Measurements from ENCODE around the gene TULP3. TPM values are rescaled to one million over a fixed set of nuclear protein-coding genes. Genes with fewer than 3 reads are reported as not detected.
A peak's percentile ranks its signal among the peaks of the same experiment; 100 is the strongest.
"Not testable (repeated sequence)": the region's sequence is repeated elsewhere in the genome, so short reads cannot be mapped to it uniquely, and the experiment has no call there.

Gene TULP3
- total and polyA plus RNA-seq, 7 donors, result 3.9 to 9.1 (median 7.1) TPM

DNA sequence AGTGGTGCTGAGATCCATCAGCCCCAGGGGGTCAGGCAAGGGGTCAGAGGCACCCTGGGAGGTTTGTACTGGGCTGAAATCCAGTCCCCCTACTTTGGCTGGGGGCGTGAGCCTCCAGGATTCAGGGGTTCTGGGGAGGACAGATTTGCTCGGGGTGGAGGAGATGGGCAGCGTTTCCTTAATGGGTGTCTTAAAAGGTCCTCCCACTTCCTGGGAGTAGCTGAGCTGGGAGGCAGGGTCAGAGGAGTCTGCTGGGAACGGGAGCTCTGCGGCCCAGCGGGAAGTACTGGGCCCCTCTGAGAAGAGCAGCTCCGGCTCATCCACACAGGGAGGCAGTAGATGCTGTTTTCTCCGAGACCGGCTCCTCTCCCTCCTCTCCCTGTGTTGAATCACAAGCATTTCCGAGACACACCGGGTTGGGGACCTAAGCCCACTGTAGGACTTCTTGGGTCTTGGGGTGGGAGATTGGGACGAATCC lies 31.7 kb upstream of the TULP3 start:
- ATAC-seq, result no peak
- Histone ChIP-seq H3K4me1 (peaks cover 5% of the 10 kb centered on the region), H3K9me3 (no peaks in the 10 kb centered on the region), H3K27me3 (ENCODE audit: insufficient read depth in 3 of 3, low read length in 2 of 3) (no peaks in the 10 kb centered on the region), H3K27ac (no peak overlapping the region), H3K4me3 (no peak overlapping the region), H3K36me3 (ENCODE audit: insufficient read depth in 1 of 2, low read depth in 1 of 2) (no peaks in the 10 kb centered on the region)
- TF ChIP-seq CTCF (IDR thresholded peaks at IDR 0.05), result no peak
- 86 to 91% (median 89%) methylated on average over 12 of the region's 12 CpGs for WGBS, 3 donors
- intact Hi-C loops (cut with DNase I), result loop anchor here (10.0 kb wide), 2 partner anchors 186 to 416 kb away; no protein-coding TSS in a partner anchor
- DNase-seq, result no peak

- no peaks in the 10 kb centered on the region for H3K36me3 ChIP-seq (ENCODE audit: insufficient read depth in 1 of 2, low read depth in 1 of 2)
- TF ChIP-seq CTCF (IDR thresholded peaks at IDR 0.05), result no peak
- no peak for DNase-seq
- H3K27ac ChIP-seq, result no peak overlapping the region
- no peak overlapping the region for H3K4me3 ChIP-seq
- peaks cover 5% of the 10 kb centered on the region for H3K4me1 ChIP-seq
- no peak for ATAC-seq
- no peaks in the 10 kb centered on the region for H3K9me3 ChIP-seq
- intact Hi-C loops (cut with DNase I), result no loop called here
- H3K27me3 ChIP-seq (ENCODE audit: insufficient read depth in 3 of 3, low read length in 2 of 3), result no peaks in the 10 kb centered on the region
Measured at GRCh38 chr12:2860170-2860569, 30.5 kb upstream of the TULP3 start.

GRCh38 chr12:2862876-2863275 lies 27.8 kb upstream of the TULP3 start:
- TF ChIP-seq CTCF (IDR thresholded peaks at IDR 0.05), result no peak
- intact Hi-C loops (cut with DNase I), result no loop called here
- H3K27me3 ChIP-seq (ENCODE audit: insufficient read depth in 3 of 3, low read length in 2 of 3), result no peaks in the 10 kb centered on the region
- no peaks in the 10 kb centered on the region for H3K9me3 ChIP-seq
- H3K4me3 ChIP-seq, result no peak overlapping the region
- 32 to 48% (median 34%) methylated on average over 7 of the region's 7 CpGs for WGBS, 3 donors
- ATAC-seq (peak; percentile 18 to 79 (median 63)), DNase-seq (peak in 1 of 2 donors; percentile 63)
- H3K4me1 ChIP-seq, result peaks cover 5% of the 10 kb centered on the region
- no peaks in the 10 kb centered on the region for H3K36me3 ChIP-seq (ENCODE audit: insufficient read depth in 1 of 2, low read depth in 1 of 2)
- H3K27ac ChIP-seq, result no peak overlapping the region

DNA sequence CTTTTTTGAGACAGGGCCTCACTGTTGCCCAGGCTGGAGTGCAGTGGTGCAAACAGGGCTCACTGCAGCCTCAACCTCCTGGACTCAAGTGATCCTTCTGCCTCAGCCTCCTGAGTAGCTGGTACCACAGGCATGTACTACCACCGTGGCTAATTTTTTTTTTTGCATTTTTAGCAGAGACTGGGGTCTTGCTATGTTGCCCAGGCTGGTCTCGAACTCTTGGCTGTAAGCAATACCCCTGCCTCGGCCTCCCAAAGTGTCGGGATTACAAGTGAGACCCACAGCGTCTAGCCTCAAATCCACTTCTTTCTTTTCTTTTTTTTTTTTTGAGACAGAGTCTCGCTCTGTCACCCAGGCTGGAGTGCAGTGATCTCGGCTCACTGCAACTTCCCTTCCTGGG lies 27.3 kb upstream of the TULP3 start:
- intact Hi-C loops (cut with DNase I); H3K9me3 ChIP-seq; ATAC-seq; H3K4me1 ChIP-seq; H3K36me3 ChIP-seq (ENCODE audit: insufficient read depth in 1 of 2, low read depth in 1 of 2); H3K27ac ChIP-seq; H3K27me3 ChIP-seq (ENCODE audit: insufficient read depth in 3 of 3, low read length in 2 of 3); DNase-seq; H3K4me3 ChIP-seq: not testable (repeated sequence)
- WGBS, 3 donors, result 92 to 96% (median 92%) methylated on average over 7 of the region's 7 CpGs

- no peak for DNase-seq
- Histone ChIP-seq H3K4me1 (no peaks in the 10 kb centered on the region), H3K9me3 (no peaks in the 10 kb centered on the region), H3K27me3 (ENCODE audit: insufficient read depth in 3 of 3, low read length in 2 of 3) (no peaks in the 10 kb centered on the region), H3K36me3 (ENCODE audit: insufficient read depth in 1 of 2, low read depth in 1 of 2) (no peaks in the 10 kb centered on the region), H3K4me3 (no peak overlapping the region), H3K27ac (no peak overlapping the region)
- no peak for TF ChIP-seq CTCF (IDR thresholded peaks at IDR 0.05)
- intact Hi-C loops (cut with DNase I), result no loop called here
- ATAC-seq, result no peak
- 97 to 98% (median 98%) methylated on average over 9 of the region's 9 CpGs for WGBS, 3 donors
Measured at GRCh38 chr12:2864198-2864597, 26.5 kb upstream of the TULP3 start.

DNA sequence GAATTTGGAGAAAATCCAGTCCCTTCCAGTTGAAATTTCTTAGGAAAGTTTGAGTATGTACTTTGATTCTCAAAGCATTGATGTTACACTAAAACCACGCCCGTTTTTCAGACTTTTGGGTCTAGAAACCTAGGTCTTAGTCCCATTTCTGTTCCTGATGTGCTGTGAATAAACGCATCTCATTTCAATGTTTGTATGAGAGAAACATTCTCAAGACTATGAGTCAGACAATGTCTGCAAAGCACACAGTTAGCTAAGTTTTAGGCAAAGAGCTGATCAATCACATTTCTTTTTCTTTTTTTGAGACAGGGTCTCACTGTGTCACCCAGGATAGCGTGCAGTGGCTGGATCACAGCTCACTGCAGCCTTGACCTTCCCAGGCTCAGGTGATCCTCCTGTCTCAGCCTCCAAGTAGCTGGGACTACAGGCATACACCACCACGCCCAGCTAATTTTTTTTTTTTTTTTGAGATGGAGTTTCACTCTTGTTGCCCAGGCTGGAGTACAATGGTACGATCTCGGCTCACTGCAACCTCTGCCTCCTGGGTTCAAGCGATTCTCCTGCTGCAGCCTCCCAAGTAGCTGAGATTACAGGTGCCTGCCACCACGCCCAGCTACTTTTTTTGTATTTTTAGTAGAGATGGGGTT lies 21.6 kb upstream of the TULP3 start:
- H3K36me3 ChIP-seq (ENCODE audit: insufficient read depth in 1 of 2, low read depth in 1 of 2); H3K9me3 ChIP-seq; ATAC-seq; DNase-seq; H3K27me3 ChIP-seq (ENCODE audit: insufficient read depth in 3 of 3, low read length in 2 of 3); H3K4me3 ChIP-seq; H3K27ac ChIP-seq; intact Hi-C loops (cut with DNase I); H3K4me1 ChIP-seq: not testable (repeated sequence)
- 93 to 98% (median 95%) methylated on average over 9 of the region's 9 CpGs for WGBS, 3 donors
